Measurements from ENCODE around the gene MAP3K9. TPM values are rescaled to one million over a fixed set of nuclear protein-coding genes. Genes with fewer than 3 reads are reported as not detected.

MAP3K9 gene
- total RNA-seq, 1 experiment from 2014 or later, result 28.0 TPM

GRCh38 chr14:70721542-70721941, 87.8 kb downstream of the MAP3K9 start:
- ChIA-PET CTCF (interaction anchor here (1.0 to 1.1 kb wide), 2 partner anchors 8 to 96 kb away, joined by 3 read pairs; no protein-coding TSS in a partner anchor), POLR2A (no interaction called here)
- Mint-ChIP-seq H3K4me3 (no peak overlapping the region), H3K9me3 (no peaks in the 10 kb centered on the region), H3K27ac (no peak overlapping the region), H3K27me3 (ENCODE audit: low read depth) (no peaks in the 10 kb centered on the region), H3K36me3 (no peaks in the 10 kb centered on the region), H3K4me1 (peaks cover 11% of the 10 kb centered on the region)
- ATAC-seq (no peak), DNase-seq (ENCODE audit: low spot score) (no peak)
- TF ChIP-seq OVOL2 (CRISPR knock-in tag; IDR thresholded peaks at IDR 0.05; ENCODE audit: borderline replicate concordance) (no peak), SOX15 (CRISPR knock-in tag; IDR thresholded peaks at IDR 0.05) (no peak), SMAD4 (CRISPR knock-in tag; IDR thresholded peaks at IDR 0.05) (no peak)

- no peak overlapping the region for H3K27ac Mint-ChIP-seq
- ATAC-seq, result no peak
- CTCF ChIA-PET, result interaction anchor here (1.0 kb wide), 1 partner anchor 99 kb away, joined by 3 read pairs; no protein-coding TSS in a partner anchor
- no peak for TF ChIP-seq MAX (CRISPR knock-in tag; IDR thresholded peaks at IDR 0.05)
- no peak for TF ChIP-seq MYBL2 (CRISPR knock-in tag; IDR thresholded peaks at IDR 0.05)
- no peak for TF ChIP-seq HMGXB4 (CRISPR knock-in tag; IDR thresholded peaks at IDR 0.05)
- no peak for TF ChIP-seq MLX (CRISPR knock-in tag; IDR thresholded peaks at IDR 0.05)
- no peak for TF ChIP-seq PRRX2 (CRISPR knock-in tag; IDR thresholded peaks at IDR 0.05)
- no peak for TF ChIP-seq FOXP1 (CRISPR knock-in tag; IDR thresholded peaks at IDR 0.05; ENCODE audit: borderline replicate concordance)
- no peak for TF ChIP-seq GTF2I (CRISPR knock-in tag; conservative IDR thresholded peaks at IDR 0.05)
- no peak overlapping the region for H3K4me3 Mint-ChIP-seq
- no peaks in the 10 kb centered on the region for H3K36me3 Mint-ChIP-seq
- peaks cover 16% of the 10 kb centered on the region for H3K4me1 Mint-ChIP-seq
- H3K9me3 Mint-ChIP-seq, result no peaks in the 10 kb centered on the region
- POLR2A ChIA-PET, result no interaction called here
- H3K27me3 Mint-ChIP-seq (ENCODE audit: low read depth), result no peaks in the 10 kb centered on the region
- DNase-seq (ENCODE audit: low spot score), result no peak
Observed at GRCh38 chr14:70718383-70719118, 90.8 kb downstream of the MAP3K9 start.

GRCh38 chr14:70716958-70717357, 92.4 kb downstream of the MAP3K9 start:
- Mint-ChIP-seq H3K27me3 (ENCODE audit: low read depth) (no peaks in the 10 kb centered on the region), H3K27ac (no peak overlapping the region), H3K4me1 (peaks cover 29% of the 10 kb centered on the region), H3K9me3 (no peaks in the 10 kb centered on the region), H3K4me3 (no peak overlapping the region), H3K36me3 (no peaks in the 10 kb centered on the region)
- ATAC-seq (no peak), DNase-seq (ENCODE audit: low spot score) (no peak)
- POLR2A ChIA-PET, result no interaction called here
- CTCF ChIA-PET, result interaction anchor here (0.7 to 1.4 kb wide), 2 partner anchors 8 to 92 kb away, joined by 4 to 7 read pairs; partner anchors contain the start of gene MAP3K9
- TF ChIP-seq ZNF532 (CRISPR knock-in tag; IDR thresholded peaks at IDR 0.05; ENCODE audit: borderline replicate concordance) (no peak), SOX15 (CRISPR knock-in tag; IDR thresholded peaks at IDR 0.05) (no peak), GRHL2 (CRISPR knock-in tag; IDR thresholded peaks at IDR 0.05; ENCODE audit: insufficient replicate concordance, severe bottlenecking) (no peak), ZNF425 (CRISPR knock-in tag; conservative IDR thresholded peaks at IDR 0.05) (no peak), NR3C1 (CRISPR knock-in tag; conservative IDR thresholded peaks at IDR 0.05; ENCODE audit: low read depth) (no peak), NFYB (CRISPR knock-in tag; conservative IDR thresholded peaks at IDR 0.05; ENCODE audit: low read depth) (no peak), NR1H2 (CRISPR knock-in tag; IDR thresholded peaks at IDR 0.05) (no peak), ELF4 (CRISPR knock-in tag; IDR thresholded peaks at IDR 0.05; ENCODE audit: low read depth) (no peak), CREB1 (CRISPR knock-in tag; IDR thresholded peaks at IDR 0.05) (no peak), ATF1 (CRISPR knock-in tag; IDR thresholded peaks at IDR 0.05) (no peak), USF2 (CRISPR knock-in tag; IDR thresholded peaks at IDR 0.05) (no peak), EMX1 (CRISPR knock-in tag; IDR thresholded peaks at IDR 0.05) (no peak), OVOL2 (CRISPR knock-in tag; IDR thresholded peaks at IDR 0.05; ENCODE audit: borderline replicate concordance) (no peak)

Data from WTC11 (cell line).